ENCODE measurements around the gene FRMD4A. TPM values are rescaled to one million over a fixed set of nuclear protein-coding genes. Genes with fewer than 3 reads are reported as not detected.

FRMD4A gene
- total RNA-seq, 1 experiment from 2014 or later = 18.3 TPM

GRCh38 chr10:13997650-13998049 is 333.1 kb downstream of the FRMD4A start:
- H3K27ac ChIP-seq = no peak overlapping the region
- H3K4me3 ChIP-seq = no peak overlapping the region
- no peak overlapping the region for H2AFZ ChIP-seq
- intact Hi-C loops (cut with micrococcal nuclease; ENCODE audit: unreplicated experiment) = no loop called here
- ChIA-PET CTCF (no interaction called here), POLR2A (ENCODE audit: unreplicated experiment) (no interaction called here)
- no peak for DNase-seq
- no peaks in the 10 kb centered on the region for H3K9me3 ChIP-seq (ENCODE audit: insufficient read depth, low read depth)
- H3K36me3 ChIP-seq (ENCODE audit: low read depth) = no peaks in the 10 kb centered on the region
- H4K20me1 ChIP-seq (ENCODE audit: insufficient read depth) = no peaks in the 10 kb centered on the region
- no peaks in the 10 kb centered on the region for H3K27me3 ChIP-seq (ENCODE audit: insufficient read depth, low read depth)
- H3K9me2 ChIP-seq (ENCODE audit: insufficient read depth) = no peaks in the 10 kb centered on the region
- H3F3A ChIP-seq (ENCODE audit: insufficient read depth, low read depth) = no peaks in the 10 kb centered on the region
- BruUV-seq (replicated peaks) = no TSS peak
- no peaks in the 10 kb centered on the region for H3K4me1 ChIP-seq (replicated peaks; ENCODE audit: insufficient read depth)
- TF ChIP-seq EZH2 (IDR thresholded peaks at IDR 0.05; ENCODE audit: low read depth) (no peak), CTCF (conservative IDR thresholded peaks at IDR 0.05) (no peak)
- H3K79me2 ChIP-seq (ENCODE audit: low read depth) = no peaks in the 10 kb centered on the region
- no peak overlapping the region for H3K4me2 ChIP-seq

GRCh38 chr10:13994932-13995331 is 335.8 kb downstream of the FRMD4A start:
- CTCF ChIA-PET = interaction anchor here (0.8 kb wide), 1 partner anchor 19 kb away, joined by 4 read pairs; no protein-coding TSS in a partner anchor
- H3K9me2 ChIP-seq (ENCODE audit: insufficient read depth) = no peaks in the 10 kb centered on the region
- H3K9me3 ChIP-seq (ENCODE audit: insufficient read depth, low read depth) = no peaks in the 10 kb centered on the region
- no peak overlapping the region for H3K4me2 ChIP-seq
- no peaks in the 10 kb centered on the region for H3F3A ChIP-seq (ENCODE audit: insufficient read depth, low read depth)
- no peaks in the 10 kb centered on the region for H3K79me2 ChIP-seq (ENCODE audit: low read depth)
- H2AFZ ChIP-seq = no peak overlapping the region
- POLR2A ChIA-PET (ENCODE audit: unreplicated experiment) = no interaction called here
- no peak overlapping the region for H3K27ac ChIP-seq
- peaks cover 6% of the 10 kb centered on the region; the same call in 1 of the 2 replicates for H3K4me1 ChIP-seq (replicated peaks; ENCODE audit: insufficient read depth)
- no TSS peak for BruUV-seq (replicated peaks)
- no peak overlapping the region for H3K4me3 ChIP-seq
- no peaks in the 10 kb centered on the region for H4K20me1 ChIP-seq (ENCODE audit: insufficient read depth)
- H3K36me3 ChIP-seq (ENCODE audit: low read depth) = no peaks in the 10 kb centered on the region
- H3K27me3 ChIP-seq (ENCODE audit: insufficient read depth, low read depth) = no peaks in the 10 kb centered on the region
- no peak for DNase-seq
- intact Hi-C loops (cut with micrococcal nuclease; ENCODE audit: unreplicated experiment) = no loop called here
- no peak for TF ChIP-seq CTCF (conservative IDR thresholded peaks at IDR 0.05)
- TF ChIP-seq EZH2 (IDR thresholded peaks at IDR 0.05; ENCODE audit: low read depth) = no peak

GRCh38 chr10:13993673-13994089 is 337.0 kb downstream of the FRMD4A start:
- no peaks in the 10 kb centered on the region for H4K20me1 ChIP-seq (ENCODE audit: insufficient read depth)
- intact Hi-C loops (cut with micrococcal nuclease; ENCODE audit: unreplicated experiment) = no loop called here
- TF ChIP-seq EZH2 (IDR thresholded peaks at IDR 0.05; ENCODE audit: low read depth) = no peak
- no peak for TF ChIP-seq CTCF (conservative IDR thresholded peaks at IDR 0.05)
- no peaks in the 10 kb centered on the region for H3K36me3 ChIP-seq (ENCODE audit: low read depth)
- H3K27ac ChIP-seq = no peak overlapping the region
- H3K9me2 ChIP-seq (ENCODE audit: insufficient read depth) = no peaks in the 10 kb centered on the region
- H3K9me3 ChIP-seq (ENCODE audit: insufficient read depth, low read depth) = no peaks in the 10 kb centered on the region
- H3K4me3 ChIP-seq = no peak overlapping the region
- CTCF ChIA-PET = no interaction called here
- DNase-seq = no peak
- no peaks in the 10 kb centered on the region for H3K79me2 ChIP-seq (ENCODE audit: low read depth)
- H3F3A ChIP-seq (ENCODE audit: insufficient read depth, low read depth) = no peaks in the 10 kb centered on the region
- H3K27me3 ChIP-seq (ENCODE audit: insufficient read depth, low read depth) = no peaks in the 10 kb centered on the region
- POLR2A ChIA-PET (ENCODE audit: unreplicated experiment) = no interaction called here
- H3K4me1 ChIP-seq (replicated peaks; ENCODE audit: insufficient read depth) = peaks cover 6% of the 10 kb centered on the region; the same call in 1 of the 2 replicates
- no peak overlapping the region for H3K4me2 ChIP-seq
- BruUV-seq (replicated peaks) = no TSS peak
- H2AFZ ChIP-seq = no peak overlapping the region
